A549 (cell line): Measurements from ENCODE around the gene IFI30. TPM values are rescaled to one million over a fixed set of nuclear protein-coding genes. Genes with fewer than 3 reads are reported as not detected.
A peak's percentile ranks its signal among the peaks of the same experiment; 100 is the strongest.

Experiments used
- ATAC-seq, 2 experiments: fragments of 200-7000 bp in 1 of 2; fragments of >200 bp in 1 of 2; cut with Nextera tagmentation in 1 of 2; cut with Tn5 transposase in 1 of 2; 3 replicates each; pipeline versions ENCODE4 v1.8.0 to v1.9.1; 2018 to 2020; ENCODE audit warnings: mild to moderate bottlenecking in 1 of 2, moderate library complexity in 1 of 2
- CTCF ChIA-PET: fragments of 300-600 bp; sonication (Branson Sonifier 250); formaldehyde crosslinking; extraction: SDS; loops from one replicate; lab custom pipeline; 2021; ENCODE audit warnings: antibody characterized with exemption, inconsistent platforms; lab: Yijun Ruan, JAX
- POLR2A ChIA-PET: fragments of 350-600 bp; formaldehyde crosslinking; extraction: SDS; loops from one replicate; lab custom pipeline; 2021; ENCODE audit warnings: antibody characterized with exemption, inconsistent platforms; lab: Yijun Ruan, JAX
- DNase-seq, 2 experiments: peaks; one replicate each; pipeline versions ENCODE4 v3.0.0 to v3.0.0-alpha.2; 2011 to 2016; ENCODE audit warnings: low read depth in 1 of 2, low spot score in 1 of 2
- FAIRE-seq: peaks from 2 replicates; lab custom pipeline; 2011; peaks lifted over from hg19 to GRCh38; lab: Jason Lieb, UNC
- H3K27ac ChIP-seq, 2 experiments: fragments of >200 bp; sonication (Bioruptor Twin); formaldehyde crosslinking; 3 replicates each; pipeline ENCODE4 v1.5.1; 2016 to 2017
- H3K4me1 ChIP-seq: fragments of >200 bp; sonication (Bioruptor Twin); formaldehyde crosslinking; 3 replicates; pipeline ENCODE4 v1.6.1; 2016
- H3K4me2 ChIP-seq: fragments of >200 bp; sonication (Bioruptor Twin); formaldehyde crosslinking; 3 replicates; pipeline ENCODE4 v1.6.1; 2016
- H3K4me3 ChIP-seq: fragments of >200 bp; sonication (Bioruptor Twin); formaldehyde crosslinking; 3 replicates; pipeline ENCODE4 v1.5.1; 2016
- H3K9me3 ChIP-seq: fragments of >200 bp; sonication (Bioruptor Twin); formaldehyde crosslinking; 3 replicates; pipeline ENCODE4 v1.6.1; 2016
- ATOH8 ChIP-seq: fragments of 250-450 bp; sonication (Bioruptor Pico); IDR thresholded peaks from 2 replicates; pipeline ENCODE4 v1.5.0; 2020; ENCODE audit warnings: low read depth, mild to moderate bottlenecking, moderate library complexity
- BCL3 ChIP-seq: fragments of >200 bp; sonication (Bioruptor Twin); formaldehyde crosslinking; IDR thresholded peaks from 3 replicates; pipeline ENCODE4 v1.6.1; 2016
- BHLHE40 ChIP-seq: IDR thresholded peaks from 2 replicates; pipeline ENCODE4 v1.6.1; 2012; ENCODE audit warnings: low read depth, low read length, inconsistent platforms
- CBX2 ChIP-seq: fragments of 200-600 bp; sonication (generic); IDR thresholded peaks from 2 replicates; pipeline ENCODE4 v1.6.1; 2016; ENCODE audit warnings: low read depth, mild to moderate bottlenecking, borderline replicate concordance
- CBX8 ChIP-seq: fragments of 200-600 bp; sonication (generic); IDR thresholded peaks from 2 replicates; pipeline ENCODE4 v1.6.1; 2016
- CEBPB ChIP-seq, 2 experiments: fragments of >200 bp in 1 of 2; sonication (Bioruptor Twin) in 1 of 2; formaldehyde crosslinking in 1 of 2; IDR thresholded peaks; 2 replicates each; pipeline ENCODE4 v1.6.1; 2012 to 2016
- CHD2 ChIP-seq: fragments of 150-350 bp; IDR thresholded peaks from 2 replicates; pipeline ENCODE4 v1.6.1; 2014; ENCODE audit warnings: low read length; ENCODE audit not compliant: partially characterized antibody
- CHD4 ChIP-seq: fragments of 200-600 bp; sonication (generic); IDR thresholded peaks from 2 replicates; pipeline ENCODE4 v1.6.1; 2016; ENCODE audit warnings: antibody characterized with exemption, mild to moderate bottlenecking, borderline replicate concordance
- CTCF ChIP-seq: fragments of >200 bp; sonication (Bioruptor Twin); formaldehyde crosslinking; IDR thresholded peaks from 3 replicates; pipeline ENCODE4 v1.5.1; 2016
- EHF ChIP-seq: fragments of 250-450 bp; sonication (Bioruptor Pico); IDR thresholded peaks from 2 replicates; pipeline ENCODE4 v1.5.0; 2020; ENCODE audit warnings: mild to moderate bottlenecking
- ESRRA ChIP-seq: fragments of 150-350 bp; IDR thresholded peaks from 2 replicates; pipeline ENCODE4 v1.6.1; 2014; ENCODE audit warnings: mild to moderate bottlenecking, low read length, borderline replicate concordance
- HOXA7 ChIP-seq: fragments of 250-450 bp; sonication (Bioruptor Pico); IDR thresholded peaks from 2 replicates; pipeline ENCODE4 v1.5.0; 2020; ENCODE audit warnings: mild to moderate bottlenecking, moderate library complexity
- HOXB13 ChIP-seq: fragments of 250-450 bp; sonication (Bioruptor Pico); IDR thresholded peaks from 2 replicates; pipeline ENCODE4 v1.5.0; 2020; ENCODE audit warnings: low read depth, mild to moderate bottlenecking, moderate library complexity
- HOXB5 ChIP-seq: fragments of 250-450 bp; sonication (Bioruptor Pico); IDR thresholded peaks from 2 replicates; pipeline ENCODE4 v1.5.0; 2020; ENCODE audit warnings: mild to moderate bottlenecking, moderate library complexity
- MAFK ChIP-seq: fragments of 450-650 bp; IDR thresholded peaks from 2 replicates; pipeline ENCODE4 v1.6.1; 2014; ENCODE audit not compliant: partially characterized antibody
- MAZ ChIP-seq: fragments of 150-350 bp; IDR thresholded peaks from 2 replicates; pipeline ENCODE4 v1.6.1; 2014; ENCODE audit warnings: antibody characterized with exemption, low read depth, low read length, borderline replicate concordance
- NR3C1 ChIP-seq: fragments of >200 bp; sonication (Bioruptor Twin); formaldehyde crosslinking; IDR thresholded peaks from 3 replicates; pipeline ENCODE4 v1.6.1; 2017
- PHF8 ChIP-seq: fragments of 200-600 bp; sonication (generic); IDR thresholded peaks from 2 replicates; pipeline ENCODE4 v1.6.1; 2016; ENCODE audit warnings: low read depth, mild to moderate bottlenecking, antibody characterized with exemption, moderate library complexity, borderline replicate concordance
- POLR2A ChIP-seq: IDR thresholded peaks from 2 replicates; pipeline ENCODE4 v1.6.1; 2012; ENCODE audit warnings: mild to moderate bottlenecking, low read length
- REST ChIP-seq: fragments of 200-600 bp; sonication (generic); IDR thresholded peaks from 2 replicates; pipeline ENCODE4 v1.6.1; 2016; ENCODE audit warnings: antibody characterized with exemption, mild to moderate bottlenecking, moderate library complexity
- RFX5 ChIP-seq: fragments of 450-650 bp; IDR thresholded peaks from 2 replicates; pipeline ENCODE4 v1.7.1; 2014; ENCODE audit warnings: antibody characterized with exemption, mild to moderate bottlenecking, moderate library complexity
- SMC3 ChIP-seq: fragments of >200 bp; sonication (Bioruptor Twin); formaldehyde crosslinking; IDR thresholded peaks from 3 replicates; pipeline ENCODE4 v1.6.1; 2018; ENCODE audit warnings: inconsistent platforms
- ZFP36 ChIP-seq: fragments of 450-650 bp; IDR thresholded peaks from 2 replicates; pipeline ENCODE4 v1.6.1; 2014; ENCODE audit warnings: borderline replicate concordance; ENCODE audit not compliant: partially characterized antibody
- ZNF302 ChIP-seq: fragments of 250-450 bp; sonication (Bioruptor Pico); IDR thresholded peaks from 2 replicates; pipeline ENCODE4 v1.9.0; 2021; ENCODE audit warnings: inconsistent platforms, mild to moderate bottlenecking, moderate library complexity
- WGBS: methylation state at CpG from one replicate; pipeline ENCODE4 v1.1.6; 2017; ENCODE audit errors: missing lambda C conversion rate; 5-methylcytosine and 5-hydroxymethylcytosine counted together
- polyA plus RNA-seq, 4 experiments: library from polyadenylated mRNA; depleted of rRNA in 3 of 4; stranded (reverse); fragments of >200 nt; fragmentation: RNase III in 1 of 4; extraction: RNeasy Plus Mini Kit Qiagen cat#74134 plus additional on column Dnase treatment in 1 of 4; gene quantifications; 2 replicates in 3 of 4; 3 replicates in 1 of 4; pipeline ENCODE4 v1.2.3, GENCODE V29; 2011 to 2017

IFI30 gene
- polyA plus RNA-seq, 2 of the 4 experiments (the other 2 are of a cell fraction), result 11.2 to 13.5 TPM

GRCh38 chr19:18143902-18144301 is 29.7 kb upstream of the IFI30 start:
- POLR2A ChIA-PET, result no interaction called here
- no peak overlapping the region for H3K4me3 ChIP-seq
- no peak overlapping the region for H3K27ac ChIP-seq
- CTCF ChIA-PET, result interaction anchor here (1.4 kb wide), 1 partner anchor 8 kb away, joined by 6 read pairs; the partner anchor contains the start of gene PIK3R2
- no peak for DNase-seq
- no peak for TF ChIP-seq MAFK
- TF ChIP-seq HOXB13 (CRISPR knock-in tag), result no peak
- TF ChIP-seq ZFP36, result peak; percentile 54
- no peak for TF ChIP-seq ATOH8 (CRISPR knock-in tag)
- no peak for TF ChIP-seq EHF
- TF ChIP-seq, all 56 proteins: peak for 1
- no peak for ATAC-seq
- Histone ChIP-seq H3K9me3 (no peaks in the 10 kb centered on the region), H3K4me2 (no peak overlapping the region), H3K4me1 (no peaks in the 10 kb centered on the region)
- FAIRE-seq, result no peak
- WGBS, result no CpG with 5 or more reads among the region's 3 CpGs

- 100% methylated on average over 2 of the region's 16 CpGs for WGBS
- Histone ChIP-seq H3K9me3 (no peaks in the 10 kb centered on the region), H3K4me2 (no peak overlapping the region), H3K27ac (no peak overlapping the region), H3K4me1 (no peaks in the 10 kb centered on the region), H3K4me3 (no peak overlapping the region)
- ATAC-seq (no peak), FAIRE-seq (no peak), DNase-seq (no peak)
- CTCF ChIA-PET, result interaction anchor here (1.0 to 1.5 kb wide), 3 partner anchors 36 to 108 kb away, joined by 3 read pairs; no protein-coding TSS in a partner anchor
- TF ChIP-seq MAZ (no peak), CTCF (no peak), BHLHE40 (no peak), CBX2 (no peak), CHD2 (no peak), ESRRA (no peak), CEBPB (IDR thresholded peaks at IDR 0.05) (no peak), CHD4 (no peak), REST (no peak), HOXA7 (CRISPR knock-in tag) (no peak), SMC3 (no peak), POLR2A (no peak), HOXB5 (no peak), ZNF302 (CRISPR knock-in tag) (no peak), PHF8 (no peak), RFX5 (no peak), CBX8 (no peak), NR3C1 (no peak), BCL3 (no peak)
- POLR2A ChIA-PET, result no interaction called here
Observed at GRCh38 chr19:18144361-18144760, 29.3 kb upstream of the IFI30 start.
